ENCODE results near the gene IGLL5.

DNA sequence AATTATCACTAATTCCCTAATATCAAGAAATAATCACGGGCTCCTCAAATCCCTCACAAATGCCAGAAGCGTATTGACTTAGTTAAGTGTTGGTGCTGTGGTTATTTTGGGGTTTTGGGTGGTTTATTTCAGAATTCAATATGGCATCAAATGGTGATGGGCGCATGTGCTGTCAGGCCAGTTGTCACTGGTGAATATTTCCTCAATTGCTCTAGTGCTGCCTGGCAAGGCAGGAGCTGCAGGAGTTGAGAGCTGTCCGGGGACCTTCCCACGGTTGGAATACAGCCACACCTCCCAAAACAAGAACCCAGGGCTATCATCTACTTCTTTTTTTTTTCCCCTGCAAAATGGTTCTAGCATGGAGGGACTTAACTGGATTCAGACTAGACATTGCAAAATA, 10.3 kb downstream of the IGLL5 start:
- TF ChIP-seq, protein P1, sequence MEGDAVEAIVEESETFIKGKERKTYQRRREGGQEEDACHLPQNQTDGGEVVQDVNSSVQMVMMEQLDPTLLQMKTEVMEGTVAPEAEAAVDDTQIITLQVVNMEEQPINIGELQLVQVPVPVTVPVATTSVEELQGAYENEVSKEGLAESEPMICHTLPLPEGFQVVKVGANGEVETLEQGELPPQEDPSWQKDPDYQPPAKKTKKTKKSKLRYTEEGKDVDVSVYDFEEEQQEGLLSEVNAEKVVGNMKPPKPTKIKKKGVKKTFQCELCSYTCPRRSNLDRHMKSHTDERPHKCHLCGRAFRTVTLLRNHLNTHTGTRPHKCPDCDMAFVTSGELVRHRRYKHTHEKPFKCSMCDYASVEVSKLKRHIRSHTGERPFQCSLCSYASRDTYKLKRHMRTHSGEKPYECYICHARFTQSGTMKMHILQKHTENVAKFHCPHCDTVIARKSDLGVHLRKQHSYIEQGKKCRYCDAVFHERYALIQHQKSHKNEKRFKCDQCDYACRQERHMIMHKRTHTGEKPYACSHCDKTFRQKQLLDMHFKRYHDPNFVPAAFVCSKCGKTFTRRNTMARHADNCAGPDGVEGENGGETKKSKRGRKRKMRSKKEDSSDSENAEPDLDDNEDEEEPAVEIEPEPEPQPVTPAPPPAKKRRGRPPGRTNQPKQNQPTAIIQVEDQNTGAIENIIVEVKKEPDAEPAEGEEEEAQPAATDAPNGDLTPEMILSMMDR (optimal IDR thresholded peaks at IDR 0.05 in 1 of 3, IDR thresholded peaks at IDR 0.05 in 1 of 3, conservative IDR thresholded peaks at IDR 0.05 in 1 of 3; ENCODE audit: extremely low read depth in 1 of 3, insufficient read depth in 2 of 3, low read length in 3 of 3): no peak
- TF ChIP-seq EZH2 (IDR thresholded peaks at IDR 0.05; ENCODE audit: low read length): no peak
